Panc1 (cell line): ENCODE measurements around the gene SHB. TPM values are rescaled to one million over a fixed set of nuclear protein-coding genes. Genes with fewer than 3 reads are reported as not detected.

Source experiments
- ATAC-seq: fragments of 200-7000 bp; cut with Tn5 transposase; 2 replicates; pipeline ENCODE4 v1.9.1; 2020; ENCODE audit warnings: mild to moderate bottlenecking, moderate library complexity
- BruUV-seq: library from RNA; stranded (reverse); fragments of 400-500 nt; replicated peaks from 2 replicates; lab custom pipeline; 2021; lab: Mats Ljungman, UMichigan
- CTCF ChIA-PET: fragments of 300-600 bp; sonication (Branson Sonifier 250); formaldehyde crosslinking; loops from one replicate; lab custom pipeline; 2022; ENCODE audit warnings: antibody characterized with exemption; lab: Charles Lee
- POLR2A ChIA-PET: fragments of 300-600 bp; sonication (Branson Sonifier 250); formaldehyde crosslinking; loops from one replicate; lab custom pipeline; 2022; ENCODE audit warnings: antibody characterized with exemption; lab: Charles Lee
- DNase-seq: peaks from one replicate; pipeline ENCODE4 v3.0.0-alpha.2; 2010; ENCODE audit warnings: low read depth, low spot score
- H3K27ac ChIP-seq: 2 replicates; pipeline ENCODE4 v1.5.1; 2011; ENCODE audit warnings: mild to moderate bottlenecking, low read length, inconsistent platforms
- H3K27me3 ChIP-seq: fragments of 200-500 bp; sonication (Bioruptor generic); 2 replicates; pipeline ENCODE4 v1.6.0; 2014; ENCODE audit warnings: low read length, inconsistent platforms; ENCODE audit not compliant: control insufficient read depth, insufficient read depth
- H3K36me3 ChIP-seq: fragments of 200-500 bp; sonication (Bioruptor generic); 2 replicates; pipeline ENCODE4 v1.5.1; 2014; ENCODE audit warnings: inconsistent platforms, mild to moderate bottlenecking, low read length, moderate library complexity; ENCODE audit not compliant: control insufficient read depth, insufficient read depth
- H3K4me1 ChIP-seq: 2 replicates; pipeline ENCODE4 v1.5.1; 2011; ENCODE audit warnings: inconsistent platforms, mild to moderate bottlenecking, low read length, moderate library complexity; ENCODE audit not compliant: control insufficient read depth, insufficient read depth
- H3K4me3 ChIP-seq, 2 experiments: 2 replicates each; pipeline ENCODE4 v1.5.1; 2011 to 2012; ENCODE audit warnings: low read depth in 2 of 2, low read length in 2 of 2, mild to moderate bottlenecking in 2 of 2, inconsistent platforms in 1 of 2, moderate library complexity in 1 of 2
- H3K9me3 ChIP-seq: fragments of 200-500 bp; sonication (Bioruptor generic); 2 replicates; pipeline ENCODE4 v1.5.1; 2014; ENCODE audit warnings: low read depth, mild to moderate bottlenecking, inconsistent platforms, low read length, moderate library complexity; ENCODE audit not compliant: control insufficient read depth, insufficient read depth
- POLR2AphosphoS5 ChIP-seq: IDR thresholded peaks from 2 replicates; pipeline ENCODE4 v1.6.1; 2012; ENCODE audit warnings: mild to moderate bottlenecking, low read depth, low read length, moderate library complexity
- SIN3A ChIP-seq: IDR thresholded peaks from 2 replicates; pipeline ENCODE4 v1.6.1; 2012; ENCODE audit warnings: low read depth, mild to moderate bottlenecking, low read length, moderate library complexity, borderline replicate concordance; ENCODE audit not compliant: insufficient read depth
- TCF7L2 ChIP-seq: IDR thresholded peaks from 2 replicates; pipeline ENCODE4 v1.6.1; 2011; ENCODE audit warnings: mild to moderate bottlenecking, low read depth, low read length, inconsistent platforms
- in situ Hi-C: cut with HindIII; loops from 2 replicates; pipeline ENCODE4 v1.10.0; 2016; ENCODE audit warnings: low sequenced_read_pairs, low pct_unique_long_range_greater_than_20kb
- intact Hi-C: fragments of 100-400 bp; cut with micrococcal nuclease; formaldehyde crosslinking; loops from one replicate; pipeline ENCODE4 v1.10.0; 2022; ENCODE audit not compliant: unreplicated experiment
- total RNA-seq: library from RNA; stranded (reverse); gene quantifications from one replicate; pipeline ENCODE4 v1.2.1, GENCODE V29; 2021; ENCODE audit not compliant: unreplicated experiment
- TF ChIP-seq, protein P1 (sequence below): fragments of 450-650 bp; IDR thresholded peaks from 2 replicates; pipeline ENCODE4 v1.5.1; 2017; ENCODE audit warnings: mild to moderate bottlenecking
- TF ChIP-seq, protein P2 (sequence below), 2 experiments: IDR thresholded peaks; 2 replicates each; pipeline ENCODE4 v1.6.1; 2011 to 2012; ENCODE audit warnings: low read depth in 2 of 2, control low read depth in 1 of 2, low read length in 1 of 2, mild to moderate bottlenecking in 1 of 2, moderate library complexity in 1 of 2; ENCODE audit not compliant: insufficient read depth in 1 of 2

The SHB gene
- total RNA-seq, 1 experiment from 2014 or later = 59.9 TPM

DNA sequence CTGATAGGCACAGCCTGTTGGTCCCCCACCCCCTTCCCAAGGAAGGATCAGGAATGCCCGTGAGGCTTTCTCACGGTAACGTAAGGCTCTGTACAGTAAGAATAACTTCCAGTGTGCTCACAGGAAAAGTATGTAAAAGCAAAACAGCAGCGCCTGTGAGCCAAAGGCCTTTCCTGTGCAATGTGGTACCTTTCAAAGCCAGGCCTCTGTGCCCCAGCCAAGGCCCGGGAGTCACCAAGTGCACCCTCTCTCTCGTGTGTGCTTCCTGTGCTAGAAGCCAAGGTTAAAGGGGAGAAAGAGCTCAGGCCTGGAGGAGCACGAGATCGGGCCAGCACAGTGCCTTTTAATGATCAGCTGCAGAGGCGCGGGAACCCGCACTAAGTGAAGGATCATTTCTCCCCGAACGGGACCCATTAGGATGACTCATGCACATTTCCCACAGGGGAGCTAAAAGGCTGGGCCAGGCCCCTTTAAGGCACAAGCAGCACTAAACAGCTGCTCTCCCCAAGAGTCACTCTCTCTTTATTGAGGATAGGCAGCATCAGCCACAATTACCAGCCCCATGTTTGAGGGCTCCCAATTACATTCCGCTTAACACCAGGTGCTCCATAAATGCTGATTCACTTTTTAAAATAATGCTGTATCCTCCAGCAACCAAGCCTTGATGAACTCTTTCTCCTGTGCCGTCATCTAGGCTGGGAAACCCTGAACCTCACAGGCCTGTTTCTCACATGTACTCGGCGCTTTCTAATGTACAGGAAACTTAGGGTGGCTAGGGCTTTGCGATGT lies 42.8 kb downstream of the SHB start:
- Histone ChIP-seq H3K36me3 (no peaks in the 10 kb centered on the region), H3K4me3 (peak overlapping the region in 1 of 2 experiments; percentile 2; a peak in 1 of 4 replicates), H3K27ac (peak overlapping the region; percentile 93), H3K4me1 (peaks cover 99% of the 10 kb centered on the region), H3K9me3 (no peaks in the 10 kb centered on the region), H3K27me3 (no peaks in the 10 kb centered on the region)
- BruUV-seq = no TSS peak
- in situ Hi-C loops (no loop called here), intact Hi-C loops (no loop called here)
- DNase-seq (peak; percentile 71), ATAC-seq (peak; percentile 63)
- ChIA-PET CTCF (no interaction called here), POLR2A (no interaction called here)
- TF ChIP-seq, protein P1, sequence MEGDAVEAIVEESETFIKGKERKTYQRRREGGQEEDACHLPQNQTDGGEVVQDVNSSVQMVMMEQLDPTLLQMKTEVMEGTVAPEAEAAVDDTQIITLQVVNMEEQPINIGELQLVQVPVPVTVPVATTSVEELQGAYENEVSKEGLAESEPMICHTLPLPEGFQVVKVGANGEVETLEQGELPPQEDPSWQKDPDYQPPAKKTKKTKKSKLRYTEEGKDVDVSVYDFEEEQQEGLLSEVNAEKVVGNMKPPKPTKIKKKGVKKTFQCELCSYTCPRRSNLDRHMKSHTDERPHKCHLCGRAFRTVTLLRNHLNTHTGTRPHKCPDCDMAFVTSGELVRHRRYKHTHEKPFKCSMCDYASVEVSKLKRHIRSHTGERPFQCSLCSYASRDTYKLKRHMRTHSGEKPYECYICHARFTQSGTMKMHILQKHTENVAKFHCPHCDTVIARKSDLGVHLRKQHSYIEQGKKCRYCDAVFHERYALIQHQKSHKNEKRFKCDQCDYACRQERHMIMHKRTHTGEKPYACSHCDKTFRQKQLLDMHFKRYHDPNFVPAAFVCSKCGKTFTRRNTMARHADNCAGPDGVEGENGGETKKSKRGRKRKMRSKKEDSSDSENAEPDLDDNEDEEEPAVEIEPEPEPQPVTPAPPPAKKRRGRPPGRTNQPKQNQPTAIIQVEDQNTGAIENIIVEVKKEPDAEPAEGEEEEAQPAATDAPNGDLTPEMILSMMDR = no peak
- TF ChIP-seq POLR2AphosphoS5 = peak; percentile 29; the same call in 1 of the 2 replicates
- TF ChIP-seq, protein P2, sequence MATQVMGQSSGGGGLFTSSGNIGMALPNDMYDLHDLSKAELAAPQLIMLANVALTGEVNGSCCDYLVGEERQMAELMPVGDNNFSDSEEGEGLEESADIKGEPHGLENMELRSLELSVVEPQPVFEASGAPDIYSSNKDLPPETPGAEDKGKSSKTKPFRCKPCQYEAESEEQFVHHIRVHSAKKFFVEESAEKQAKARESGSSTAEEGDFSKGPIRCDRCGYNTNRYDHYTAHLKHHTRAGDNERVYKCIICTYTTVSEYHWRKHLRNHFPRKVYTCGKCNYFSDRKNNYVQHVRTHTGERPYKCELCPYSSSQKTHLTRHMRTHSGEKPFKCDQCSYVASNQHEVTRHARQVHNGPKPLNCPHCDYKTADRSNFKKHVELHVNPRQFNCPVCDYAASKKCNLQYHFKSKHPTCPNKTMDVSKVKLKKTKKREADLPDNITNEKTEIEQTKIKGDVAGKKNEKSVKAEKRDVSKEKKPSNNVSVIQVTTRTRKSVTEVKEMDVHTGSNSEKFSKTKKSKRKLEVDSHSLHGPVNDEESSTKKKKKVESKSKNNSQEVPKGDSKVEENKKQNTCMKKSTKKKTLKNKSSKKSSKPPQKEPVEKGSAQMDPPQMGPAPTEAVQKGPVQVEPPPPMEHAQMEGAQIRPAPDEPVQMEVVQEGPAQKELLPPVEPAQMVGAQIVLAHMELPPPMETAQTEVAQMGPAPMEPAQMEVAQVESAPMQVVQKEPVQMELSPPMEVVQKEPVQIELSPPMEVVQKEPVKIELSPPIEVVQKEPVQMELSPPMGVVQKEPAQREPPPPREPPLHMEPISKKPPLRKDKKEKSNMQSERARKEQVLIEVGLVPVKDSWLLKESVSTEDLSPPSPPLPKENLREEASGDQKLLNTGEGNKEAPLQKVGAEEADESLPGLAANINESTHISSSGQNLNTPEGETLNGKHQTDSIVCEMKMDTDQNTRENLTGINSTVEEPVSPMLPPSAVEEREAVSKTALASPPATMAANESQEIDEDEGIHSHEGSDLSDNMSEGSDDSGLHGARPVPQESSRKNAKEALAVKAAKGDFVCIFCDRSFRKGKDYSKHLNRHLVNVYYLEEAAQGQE (IDR thresholded peaks at IDR 0.05; ENCODE audit: insufficient read depth in 1 of 2, low read depth in 2 of 2, low read length in 1 of 2) = no peak

GRCh38 chr9:38025166-38025565 lies 43.9 kb downstream of the SHB start:
- H3K4me1 ChIP-seq = peaks cover 99% of the 10 kb centered on the region
- H3K9me3 ChIP-seq = no peaks in the 10 kb centered on the region
- H3K27ac ChIP-seq = peak overlapping the region; percentile 93
- intact Hi-C loops = no loop called here
- no TSS peak for BruUV-seq
- in situ Hi-C loops = no loop called here
- H3K27me3 ChIP-seq = no peaks in the 10 kb centered on the region
- no peak for ATAC-seq
- no peaks in the 10 kb centered on the region for H3K36me3 ChIP-seq
- TF ChIP-seq, protein P2 (IDR thresholded peaks at IDR 0.05; ENCODE audit: insufficient read depth in 1 of 2, low read depth in 2 of 2, low read length in 1 of 2) = no peak
- no peak for TF ChIP-seq POLR2AphosphoS5
- no peak for TF ChIP-seq SIN3A
- TF ChIP-seq TCF7L2 = no peak
- TF ChIP-seq, protein P1 = no peak
- no peak overlapping the region for H3K4me3 ChIP-seq
- POLR2A ChIA-PET = no interaction called here
- CTCF ChIA-PET = no interaction called here
- no peak for DNase-seq
